Measurements from ENCODE around the gene HOXC6.

Gene HOXC6

DNA sequence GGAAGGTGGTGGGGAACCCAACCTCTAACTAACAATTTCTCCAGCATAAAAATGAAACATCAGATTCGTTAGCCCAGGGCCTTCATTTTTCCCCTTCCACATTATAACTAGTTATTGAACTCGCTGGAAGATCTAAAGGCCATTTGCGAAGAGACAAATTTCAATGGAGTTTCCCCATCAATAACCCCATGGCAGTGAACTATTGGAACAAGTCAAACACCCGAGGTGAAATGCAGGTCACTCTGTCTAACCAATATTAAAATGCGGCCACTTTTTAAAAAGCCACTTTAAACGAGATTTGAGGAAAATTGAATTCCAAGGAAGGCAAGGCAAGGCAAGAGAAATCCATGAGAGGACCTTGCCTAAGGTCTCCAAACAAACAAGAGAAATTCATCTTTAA, 20.9 kb downstream of the HOXC6 start:
- TF ChIP-seq, protein P1, sequence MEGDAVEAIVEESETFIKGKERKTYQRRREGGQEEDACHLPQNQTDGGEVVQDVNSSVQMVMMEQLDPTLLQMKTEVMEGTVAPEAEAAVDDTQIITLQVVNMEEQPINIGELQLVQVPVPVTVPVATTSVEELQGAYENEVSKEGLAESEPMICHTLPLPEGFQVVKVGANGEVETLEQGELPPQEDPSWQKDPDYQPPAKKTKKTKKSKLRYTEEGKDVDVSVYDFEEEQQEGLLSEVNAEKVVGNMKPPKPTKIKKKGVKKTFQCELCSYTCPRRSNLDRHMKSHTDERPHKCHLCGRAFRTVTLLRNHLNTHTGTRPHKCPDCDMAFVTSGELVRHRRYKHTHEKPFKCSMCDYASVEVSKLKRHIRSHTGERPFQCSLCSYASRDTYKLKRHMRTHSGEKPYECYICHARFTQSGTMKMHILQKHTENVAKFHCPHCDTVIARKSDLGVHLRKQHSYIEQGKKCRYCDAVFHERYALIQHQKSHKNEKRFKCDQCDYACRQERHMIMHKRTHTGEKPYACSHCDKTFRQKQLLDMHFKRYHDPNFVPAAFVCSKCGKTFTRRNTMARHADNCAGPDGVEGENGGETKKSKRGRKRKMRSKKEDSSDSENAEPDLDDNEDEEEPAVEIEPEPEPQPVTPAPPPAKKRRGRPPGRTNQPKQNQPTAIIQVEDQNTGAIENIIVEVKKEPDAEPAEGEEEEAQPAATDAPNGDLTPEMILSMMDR (conservative IDR thresholded peaks at IDR 0.05; ENCODE audit: low read depth) = no peak
- DNase-seq (ENCODE audit: low spot score) = no peak
- CTCF ChIA-PET = no interaction called here
- no peak overlapping the region for H3K27ac ChIP-seq
- POLR2A ChIA-PET (ENCODE audit: low non-redundant PET) = no interaction called here

DNA sequence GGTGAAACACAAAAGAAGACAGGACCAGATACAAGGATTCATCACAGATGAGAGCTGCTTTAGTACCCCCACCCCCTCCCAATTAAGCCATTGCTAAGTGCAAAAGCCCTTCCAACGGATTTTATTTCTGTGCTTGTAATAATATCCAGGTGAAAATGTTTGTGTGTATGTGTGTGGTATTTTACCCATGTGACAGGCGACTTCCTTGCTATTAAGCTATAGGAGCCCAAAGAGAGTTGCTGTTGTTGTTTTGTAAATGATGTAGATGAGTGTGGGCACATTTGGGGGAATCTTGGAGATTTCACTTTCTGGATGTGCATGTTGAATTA, 22.2 kb downstream of the HOXC6 start:
- ChIA-PET POLR2A (ENCODE audit: low non-redundant PET) (no interaction called here), CTCF (no interaction called here)
- TF ChIP-seq, protein P1 (conservative IDR thresholded peaks at IDR 0.05; ENCODE audit: low read depth) = no peak
- H3K27ac ChIP-seq = no peak overlapping the region
- no peak for DNase-seq (ENCODE audit: low spot score)

DNA sequence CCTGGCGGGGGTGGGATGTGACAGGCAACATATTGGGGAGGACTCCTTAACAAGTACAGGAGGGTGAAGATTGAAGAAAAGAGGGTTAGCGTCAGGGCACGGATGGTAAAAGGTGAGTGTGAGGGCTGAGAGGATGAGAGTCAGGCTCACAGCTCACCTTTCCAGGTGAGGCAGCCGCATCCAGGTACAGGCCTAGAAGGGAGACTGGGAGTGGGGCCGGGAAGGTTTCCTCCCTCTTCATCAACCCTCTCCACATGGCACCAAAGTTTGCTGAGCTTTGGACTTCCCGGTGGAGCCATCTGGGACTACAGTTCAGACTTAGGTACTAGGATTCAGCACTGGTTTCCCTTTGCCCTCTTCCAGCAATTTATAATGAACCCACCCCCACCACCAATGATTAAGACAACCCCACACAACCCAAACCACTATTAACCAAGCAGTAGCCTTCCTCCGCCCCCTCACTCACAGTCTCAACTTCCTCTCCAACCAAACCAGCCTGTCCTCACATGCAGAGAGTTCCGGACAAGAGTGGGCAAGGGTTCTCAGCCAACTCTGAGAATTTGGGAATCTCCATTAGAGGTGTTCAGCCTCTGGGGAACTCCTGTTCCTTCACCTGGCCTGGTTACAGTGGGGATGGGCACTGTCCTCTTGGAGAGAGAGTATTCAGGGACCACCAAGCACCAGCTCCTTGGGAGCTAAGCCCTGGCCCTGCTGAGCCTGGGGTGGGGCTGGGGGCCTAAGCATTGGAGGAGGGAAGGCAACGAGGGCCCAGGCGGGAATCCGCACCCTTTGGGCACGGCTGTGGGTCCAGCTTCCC, 23.0 kb downstream of the HOXC6 start:
- DNase-seq (ENCODE audit: low spot score) = no peak
- H3K27ac ChIP-seq = no peak overlapping the region
- CTCF ChIA-PET = interaction anchor here (0.5 kb wide), 1 partner anchor 1946 kb away, joined by 3 read pairs; no protein-coding TSS in a partner anchor
- TF ChIP-seq, protein P1 (conservative IDR thresholded peaks at IDR 0.05; ENCODE audit: low read depth) = no peak
- POLR2A ChIA-PET (ENCODE audit: low non-redundant PET) = no interaction called here

DNA sequence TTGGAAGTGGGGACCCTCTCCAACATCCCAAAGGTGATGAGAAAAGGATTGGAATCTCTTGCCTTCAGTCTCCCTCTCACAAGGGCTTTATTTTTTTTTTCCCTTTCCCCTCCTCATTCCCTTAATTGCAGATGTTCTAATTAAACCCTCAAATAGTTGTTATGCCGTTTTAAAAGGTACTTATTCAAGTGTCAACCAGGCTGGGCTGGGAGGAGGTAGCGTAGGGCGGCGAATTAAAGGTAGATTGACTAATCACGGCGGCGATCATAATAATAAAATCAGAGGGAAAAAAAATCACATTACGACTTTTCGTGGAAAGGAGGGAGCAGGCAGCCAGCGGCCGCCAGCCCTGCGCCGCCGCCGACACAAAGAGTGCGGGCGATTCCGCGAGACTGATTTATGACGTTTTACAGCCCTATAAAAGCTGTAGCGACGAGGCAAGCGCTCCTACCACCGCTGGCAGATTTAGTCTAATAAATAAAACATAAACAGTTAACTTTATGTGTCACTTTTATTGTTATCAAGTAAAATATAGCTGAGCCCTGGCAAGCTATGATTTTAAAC, 23.7 kb downstream of the HOXC6 start:
- TF ChIP-seq, protein P1 (conservative IDR thresholded peaks at IDR 0.05; ENCODE audit: low read depth) = no peak
- DNase-seq (ENCODE audit: low spot score) = no peak
- H3K27ac ChIP-seq = no peak overlapping the region
- ChIA-PET CTCF (interaction anchor here (0.8 kb wide), 1 partner anchor 46 kb away, joined by 4 read pairs; no protein-coding TSS in a partner anchor), POLR2A (ENCODE audit: low non-redundant PET) (no interaction called here)

DNA sequence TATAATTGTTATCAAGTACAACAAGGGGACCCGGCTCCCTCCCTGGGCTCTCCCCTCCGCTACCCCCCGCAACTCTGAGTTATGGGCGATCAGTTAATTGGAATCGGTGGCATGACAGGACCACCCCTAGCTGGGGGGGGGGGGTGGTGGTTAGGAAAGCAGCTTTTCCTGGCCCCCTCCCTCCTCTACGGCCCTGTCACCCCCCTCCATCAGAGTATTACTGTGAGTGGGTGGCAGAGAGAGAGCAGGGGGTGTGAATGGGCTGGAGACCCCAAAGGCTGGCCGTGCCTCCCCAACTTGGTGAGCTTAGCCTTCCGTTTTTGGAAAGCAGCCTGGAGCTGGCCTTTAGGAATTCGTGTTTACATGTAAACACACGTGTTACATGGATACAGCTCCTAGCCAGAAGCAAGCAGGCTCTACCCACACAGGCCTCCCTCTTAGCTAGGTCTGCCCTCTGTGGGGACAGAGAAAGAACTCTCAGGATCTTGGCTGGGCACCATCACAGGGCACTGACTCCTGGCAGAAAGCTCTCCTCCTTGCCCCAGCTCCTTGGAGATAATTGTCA, 24.3 kb downstream of the HOXC6 start:
- POLR2A ChIA-PET (ENCODE audit: low non-redundant PET) = no interaction called here
- TF ChIP-seq, protein P1 (conservative IDR thresholded peaks at IDR 0.05; ENCODE audit: low read depth) = no peak
- CTCF ChIA-PET = interaction anchor here (0.8 kb wide), 1 partner anchor 46 kb away, joined by 4 read pairs; no protein-coding TSS in a partner anchor
- no peak overlapping the region for H3K27ac ChIP-seq
- no peak for DNase-seq (ENCODE audit: low spot score)

DNA sequence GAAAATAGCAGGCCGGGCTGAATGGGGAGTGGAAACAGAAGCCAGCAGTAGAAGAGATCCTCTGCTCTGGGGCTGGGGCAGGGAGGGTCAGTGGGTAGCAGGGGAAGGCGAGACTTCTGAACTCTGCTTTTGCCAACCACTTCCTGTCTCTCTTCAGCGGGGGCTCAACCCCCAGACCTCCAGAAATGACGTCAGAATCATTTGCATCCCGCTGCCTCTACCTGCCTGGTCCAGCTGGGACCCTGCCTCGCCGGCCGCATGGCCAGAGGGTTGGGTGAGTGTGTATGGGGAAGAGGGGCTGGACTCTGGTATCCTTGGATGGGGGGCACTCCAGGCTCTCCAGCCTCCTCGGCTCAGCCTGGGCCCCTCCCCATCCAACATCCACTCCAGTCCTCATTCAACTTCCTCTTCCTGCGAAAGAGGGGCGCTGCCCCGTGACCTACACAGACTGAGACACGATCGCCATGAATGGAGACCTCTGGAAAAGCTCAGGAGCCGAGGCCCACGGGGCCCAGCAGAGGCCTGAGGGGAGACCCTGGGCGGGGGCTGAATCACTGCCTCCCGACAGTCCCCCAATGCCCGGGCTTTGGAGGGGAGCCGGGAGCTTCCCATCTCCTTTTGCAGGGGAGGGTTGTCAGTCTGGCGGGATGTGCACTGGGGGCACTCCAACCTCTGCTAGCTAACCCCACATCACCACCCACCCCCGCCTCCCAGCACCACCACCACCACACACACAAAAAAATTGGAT, 24.9 kb downstream of the HOXC6 start:
- CTCF ChIA-PET = interaction anchor here (0.8 kb wide), 1 partner anchor 47 kb away, joined by 4 read pairs; no protein-coding TSS in a partner anchor
- H3K27ac ChIP-seq = no peak overlapping the region
- POLR2A ChIA-PET (ENCODE audit: low non-redundant PET) = no interaction called here
- no peak for DNase-seq (ENCODE audit: low spot score)
- TF ChIP-seq, protein P1 (conservative IDR thresholded peaks at IDR 0.05; ENCODE audit: low read depth) = no peak
